ENCODE results near the gene VDAC2. TPM values are rescaled to one million over a fixed set of nuclear protein-coding genes. Genes with fewer than 3 reads are reported as not detected.

VDAC2 gene
- total RNA-seq, 2 donors from 2014 or later = 278 to 454 TPM

GRCh38 chr10:75235375-75236177, 25.0 kb downstream of the VDAC2 start, which contains the start of gene COMTD1:
Gene COMTD1, minus strand, starts transcription at chr10:75235957. Its CDS starts 29 bp downstream, at chr10:75235928.
- no peaks in the 10 kb centered on the region for H3K9me3 ChIP-seq
- no peaks in the 10 kb centered on the region for H3K27me3 ChIP-seq
- peaks cover 17% of the 10 kb centered on the region for H3K36me3 ChIP-seq
- H3K4me3 ChIP-seq = peak within 1 kb of the TSS; percentile 58 to 84
- TF ChIP-seq CTCF (IDR thresholded peaks at IDR 0.05) = peak; percentile 100
- peaks cover 0 to 22% of the 10 kb centered on the region in 2 donors for H3K4me1 ChIP-seq
- peak; percentile 96 for DNase-seq (ENCODE audit: low spot score)
- peak within 1 kb of the TSS; percentile 82 to 87 for H3K27ac ChIP-seq

- H3K27me3 ChIP-seq = no peaks in the 10 kb centered on the region
- no peak for TF ChIP-seq CTCF (IDR thresholded peaks at IDR 0.05)
- H3K4me3 ChIP-seq = peak overlapping the region in 1 of 2 donors; percentile 84
- DNase-seq (ENCODE audit: low spot score) = no peak
- H3K9me3 ChIP-seq = no peaks in the 10 kb centered on the region
- peaks cover 11% of the 10 kb centered on the region for H3K36me3 ChIP-seq
- H3K4me1 ChIP-seq = peaks cover 0 to 22% of the 10 kb centered on the region in 2 donors
- H3K27ac ChIP-seq = peak overlapping the region in 1 of 2 donors; percentile 87
Measured at GRCh38 chr10:75236178-75236825, 25.7 kb downstream of the VDAC2 start.

- no peak for DNase-seq (ENCODE audit: low spot score)
Measured at GRCh38 chr10:75238182-75239095, 27.8 kb downstream of the VDAC2 start.

GRCh38 chr10:75239096-75239790, 28.6 kb downstream of the VDAC2 start:
- Histone ChIP-seq H3K27ac (no peak overlapping the region), H3K27me3 (no peaks in the 10 kb centered on the region), H3K4me1 (peaks cover 0 to 16% of the 10 kb centered on the region in 2 donors), H3K9me3 (no peaks in the 10 kb centered on the region), H3K4me3 (no peak overlapping the region), H3K36me3 (no peaks in the 10 kb centered on the region)
- DNase-seq (ENCODE audit: low spot score) = no peak
- TF ChIP-seq CTCF (IDR thresholded peaks at IDR 0.05) = no peak

More at GRCh38 chr10:75238182-75239095, 27.8 kb downstream of the VDAC2 start:
- Histone ChIP-seq H3K27ac (no peak overlapping the region), H3K36me3 (no peaks in the 10 kb centered on the region), H3K9me3 (no peaks in the 10 kb centered on the region), H3K4me3 (no peak overlapping the region), H3K27me3 (no peaks in the 10 kb centered on the region), H3K4me1 (peaks cover 0 to 22% of the 10 kb centered on the region in 2 donors)
- TF ChIP-seq CTCF (IDR thresholded peaks at IDR 0.05) = no peak

Measured in right atrium auricular region (tissue), 2 donors.